B cell (primary cell): ENCODE measurements around the gene ENC1. TPM values are rescaled to one million over a fixed set of nuclear protein-coding genes. Genes with fewer than 3 reads are reported as not detected.

Experiments
- ATAC-seq: fragments of 200-7000 bp; cut with Tn5 transposase; one replicate; pipeline ENCODE4 v1.10.0; 2021; ENCODE audit warnings: low read depth, mild to moderate bottlenecking, moderate number of reproducible peaks, moderate library complexity
- CTCF ChIA-PET: fragments of 350-600 bp; sonication (Branson Sonifier 250); formaldehyde crosslinking; loops from one replicate; lab custom pipeline; 2021; ENCODE audit warnings: antibody characterized with exemption, inconsistent platforms; lab: Charles Lee
- POLR2A ChIA-PET: fragments of 350-600 bp; sonication (Branson Sonifier 250); formaldehyde crosslinking; loops from one replicate; lab custom pipeline; 2021; ENCODE audit warnings: antibody characterized with exemption; lab: Charles Lee
- DNase-seq: peaks from one replicate; pipeline ENCODE4 v3.0.0; 2013
- H2AFZ ChIP-seq: 2 replicates; pipeline ENCODE4 v1.6.1; 2012; ENCODE audit warnings: mild to moderate bottlenecking, low read depth, low read length; ENCODE audit not compliant: insufficient read depth, poor library complexity, severe bottlenecking
- H3K27ac ChIP-seq, 2 donors: 1 replicate in 1 of 2; 2 replicates in 1 of 2; pipeline ENCODE4 v1.5.1; 2012 to 2013; ENCODE audit warnings: low read length in 2 of 2, mild to moderate bottlenecking in 2 of 2, moderate library complexity in 1 of 2
- H3K27me3 ChIP-seq, 4 experiments: fragments of 200-600 bp in 1 of 4; sonication (generic) in 1 of 4; replicated peaks in 1 of 4; 1 replicate in 2 of 4; 2 replicates in 2 of 4; pipeline versions ENCODE4 v1.6.1 to v1.7.0; 2013 to 2016; ENCODE audit warnings: low read length in 3 of 4, mild to moderate bottlenecking in 2 of 4, mixed read lengths in 1 of 4, moderate library complexity in 1 of 4; ENCODE audit not compliant: insufficient read depth in 4 of 4, control insufficient read depth in 3 of 4; ENCODE audit errors: control extremely low read depth in 1 of 4
- H3K36me3 ChIP-seq, 2 experiments: replicated peaks in 1 of 2; 1 replicate in 1 of 2; 2 replicates in 1 of 2; pipeline versions ENCODE4 v1.6.1 to v1.7.1; 2013; ENCODE audit warnings: low read length in 1 of 2; ENCODE audit not compliant: insufficient read depth in 2 of 2, control insufficient read depth in 1 of 2; ENCODE audit errors: control extremely low read depth in 1 of 2, extremely low read depth in 1 of 2
- H3K4me1 ChIP-seq, 2 donors: fragments of 200-600 bp in 1 of 2; sonication (generic) in 1 of 2; 1 replicate in 1 of 2; 2 replicates in 1 of 2; pipeline versions ENCODE4 v1.5.1 to v1.6.1; 2013 to 2017; ENCODE audit warnings: low read length in 2 of 2; ENCODE audit not compliant: control insufficient read depth in 2 of 2, insufficient read depth in 2 of 2
- H3K4me2 ChIP-seq: replicated peaks from 2 replicates; pipeline ENCODE3; 2012; ENCODE audit warnings: mild to moderate bottlenecking, low read depth, low read length; ENCODE audit not compliant: poor library complexity, severe bottlenecking
- H3K4me3 ChIP-seq, 5 experiments: fragments of 200-600 bp in 1 of 5; sonication (generic) in 1 of 5; 1 replicate in 3 of 5; 2 replicates in 2 of 5; pipeline versions ENCODE4 v1.5.1 to v1.7.0; 2011 to 2016; ENCODE audit warnings: low read length in 4 of 5, mild to moderate bottlenecking in 4 of 5, low read depth in 2 of 5, control low read depth in 1 of 5, moderate library complexity in 1 of 5; ENCODE audit not compliant: insufficient read depth in 1 of 5; ENCODE audit errors: control extremely low read depth in 1 of 5, extremely low read depth in 1 of 5
- H3K79me2 ChIP-seq: fragments of 200-600 bp; sonication (generic); one replicate; pipeline ENCODE4 v1.6.0; 2016; ENCODE audit warnings: low read length; ENCODE audit not compliant: control insufficient read depth, insufficient read depth
- H3K9ac ChIP-seq: fragments of 200-600 bp; sonication (generic); 2 replicates; pipeline ENCODE4 v1.6.1; 2017; ENCODE audit warnings: mild to moderate bottlenecking, low read length, moderate library complexity
- H3K9me3 ChIP-seq, 3 donors: one replicate each; pipeline versions ENCODE4 v1.6.1 to v1.7.1; 2013; ENCODE audit warnings: low read length in 2 of 3; ENCODE audit not compliant: control insufficient read depth in 2 of 3, insufficient read depth in 1 of 3; ENCODE audit errors: control extremely low read depth in 1 of 3
- H4K20me1 ChIP-seq: 2 replicates; pipeline ENCODE4 v1.6.0; 2012; ENCODE audit warnings: mild to moderate bottlenecking, low read length; ENCODE audit not compliant: insufficient read depth, control insufficient read depth, poor library complexity, severe bottlenecking
- H3K27ac Mint-ChIP-seq: one replicate; pipeline ENCODE4 v1.8.0; 2021; ENCODE audit warnings: mixed read lengths
- H3K27me3 Mint-ChIP-seq: one replicate; pipeline ENCODE4 v1.8.0; 2021; ENCODE audit warnings: mixed read lengths
- H3K4me1 Mint-ChIP-seq: one replicate; pipeline ENCODE4 v1.8.0; 2021; ENCODE audit warnings: mixed read lengths
- H3K4me3 Mint-ChIP-seq: one replicate; pipeline ENCODE4 v1.8.0; 2021; ENCODE audit warnings: mixed read lengths
- H3K9me3 Mint-ChIP-seq: one replicate; pipeline ENCODE4 v1.8.0; 2022; ENCODE audit warnings: mixed read lengths; ENCODE audit not compliant: insufficient read depth
- CTCF ChIP-seq: fragments of 200-600 bp; IDR thresholded peaks from one replicate; pipeline ENCODE4 v1.8.0; 2022; ENCODE audit warnings: antibody characterized with exemption, mild to moderate bottlenecking
- EZH2 ChIP-seq: IDR thresholded peaks from 2 replicates; pipeline ENCODE4 v1.6.1; 2012; ENCODE audit warnings: borderline replicate concordance, low read depth, mild to moderate bottlenecking, moderate library complexity, low read length; ENCODE audit not compliant: insufficient read depth, poor library complexity, severe bottlenecking
- WGBS: methylation state at CpG from one replicate; pipeline ENCODE4 v1.1.5; 2013; ENCODE audit warnings: missing lambda C conversion rate; ENCODE audit not compliant: insufficient coverage; 5-methylcytosine and 5-hydroxymethylcytosine counted together
- intact Hi-C: fragments of 100-400 bp; cut with micrococcal nuclease; formaldehyde crosslinking; loops from one replicate; pipeline ENCODE4 v1.10.0; 2022
- polyA plus RNA-seq: library from polyadenylated mRNA; depleted of rRNA; stranded (reverse); fragments of >200 nt; gene quantifications from 2 replicates; pipeline ENCODE4 v1.2.3, GENCODE V29; 2012
- total RNA-seq, 2 donors: library from RNA; stranded (reverse); fragments of 120-200 nt in 1 of 2; gene quantifications; 1 replicate in 1 of 2; 2 replicates in 1 of 2; pipeline versions ENCODE4 v1.2.3 to v1.2.4, GENCODE V29; 2013 to 2022

The ENC1 gene
- total and polyA plus RNA-seq, 2 donors (not counting 1 experiment from before 2014, with no cell fraction given) = 7.2 to 14.6 TPM

DNA sequence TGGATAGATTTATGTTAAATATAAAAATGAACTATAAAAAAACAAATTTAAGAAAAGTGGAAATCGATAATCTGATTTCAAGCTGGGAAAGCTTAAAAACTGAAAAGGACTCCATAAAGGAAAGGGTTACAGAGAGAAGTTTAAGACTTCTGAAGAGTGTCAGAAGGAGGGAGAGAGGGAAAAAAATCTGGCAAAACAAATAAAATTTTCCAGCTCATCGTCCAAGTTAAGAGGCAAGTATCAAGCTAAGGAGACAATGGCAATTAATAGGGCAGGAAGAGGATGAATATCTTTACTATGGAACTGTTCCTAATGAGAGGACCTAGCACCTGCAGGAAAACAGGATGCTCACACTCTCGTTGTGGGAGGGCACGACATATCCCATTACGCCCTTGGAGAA is 24.0 kb upstream of the ENC1 start:
- H3K4me1 ChIP-seq = no peaks in the 10 kb centered on the region
- WGBS = 95% methylated on average over 4 of the region's 5 CpGs
- Mint-ChIP-seq H3K4me3 (no peak overlapping the region), H3K27ac (no peak overlapping the region), H3K27me3 (peaks cover 33% of the 10 kb centered on the region), H3K4me1 (no peaks in the 10 kb centered on the region), H3K9me3 (peaks cover 1% of the 10 kb centered on the region)
- H3K27me3 ChIP-seq = peaks cover 0 to 5% (median 2%) of the 10 kb centered on the region in 4 experiments
- no peaks in the 10 kb centered on the region for H3K36me3 ChIP-seq
- no peak overlapping the region for H3K9ac ChIP-seq
- POLR2A ChIA-PET = no interaction called here
- H4K20me1 ChIP-seq = no peaks in the 10 kb centered on the region
- no peak overlapping the region for H2AFZ ChIP-seq
- ATAC-seq (no peak), DNase-seq (no peak)
- intact Hi-C loops = no loop called here
- no peak overlapping the region for H3K4me3 ChIP-seq
- no peaks in the 10 kb centered on the region for H3K79me2 ChIP-seq
- no peak overlapping the region for H3K27ac ChIP-seq
- CTCF ChIA-PET = interaction anchor here (0.7 kb wide), 1 partner anchor 1511 kb away, joined by 4 read pairs; no protein-coding TSS in a partner anchor
- H3K4me2 ChIP-seq = no peak overlapping the region
- TF ChIP-seq EZH2 = no peak
- TF ChIP-seq CTCF = no peak
- H3K9me3 ChIP-seq = no peaks in the 10 kb centered on the region

GRCh38 chr5:74660873-74661272 is 20.3 kb upstream of the ENC1 start:
- no peaks in the 10 kb centered on the region for H3K4me1 Mint-ChIP-seq
- Histone ChIP-seq H3K4me2 (no peak overlapping the region), H3K27me3 (peaks cover 0 to 9% (median 2%) of the 10 kb centered on the region in 4 experiments), H3K36me3 (no peaks in the 10 kb centered on the region), H3K9ac (no peak overlapping the region), H4K20me1 (no peaks in the 10 kb centered on the region), H3K9me3 (no peaks in the 10 kb centered on the region), H3K4me3 (no peak overlapping the region), H3K4me1 (no peaks in the 10 kb centered on the region), H3K79me2 (no peaks in the 10 kb centered on the region), H2AFZ (no peak overlapping the region), H3K27ac (no peak overlapping the region)
- H3K4me3 Mint-ChIP-seq = no peak overlapping the region
- H3K9me3 Mint-ChIP-seq = no peaks in the 10 kb centered on the region
- DNase-seq (no peak), ATAC-seq (no peak)
- CTCF ChIA-PET = interaction anchor here (1.3 to 1.8 kb wide), 2 partner anchors 12 to 759 kb away, joined by 7 to 8 read pairs; no protein-coding TSS in a partner anchor
- H3K27ac Mint-ChIP-seq = no peak overlapping the region
- TF ChIP-seq CTCF = no peak
- no peak for TF ChIP-seq EZH2
- POLR2A ChIA-PET = no interaction called here
- intact Hi-C loops = no loop called here
- WGBS = 80% methylated on average over 1 of the region's 5 CpGs
- peaks cover 31% of the 10 kb centered on the region for H3K27me3 Mint-ChIP-seq
